ENCODE results near the gene DYRK4.

DYRK4 gene

DNA sequence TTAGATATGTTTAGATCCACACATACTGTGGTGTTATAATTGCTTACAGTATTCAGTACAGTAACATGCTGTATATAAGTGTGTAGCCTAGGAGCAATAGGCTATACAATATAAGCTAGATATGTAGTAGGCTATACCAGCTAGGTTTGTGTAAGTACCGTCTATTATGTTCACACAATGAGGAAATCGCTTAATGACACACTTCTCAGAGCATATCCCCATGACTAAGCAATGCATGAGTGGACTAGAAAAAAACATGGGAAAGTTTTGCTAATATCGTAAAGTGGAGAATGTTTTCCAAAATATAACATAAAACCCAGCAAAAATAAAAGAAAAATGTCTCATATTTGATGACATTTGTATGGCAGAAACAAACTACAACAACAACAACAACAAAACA is 59.5 kb downstream of the DYRK4 start:
- Histone ChIP-seq H3K79me2 (ENCODE audit: insufficient read depth, low read length) (no peaks in the 10 kb centered on the region), H3K4me3 (ENCODE audit: low read depth, low read length, poor library complexity, severe bottlenecking) (no peak overlapping the region), H3F3A (ENCODE audit: insufficient read depth, low read length) (no peaks in the 10 kb centered on the region), H3K27me3 (ENCODE audit: insufficient read depth, low read length) (0 out of 2 replicates have a peak, but pooled peaks cover 3% of the 10 kb centered on the region), H3K27ac (ENCODE audit: low read depth, low read length, poor library complexity, severe bottlenecking) (no peak overlapping the region), H3K9ac (ENCODE audit: low read length) (no peak overlapping the region), H3K9me3 (ENCODE audit: low read length) (no peaks in the 10 kb centered on the region), H4K20me1 (ENCODE audit: insufficient read depth, low read length) (no peaks in the 10 kb centered on the region), H3K4me2 (ENCODE audit: low read length) (no peak overlapping the region), H3K4me1 (ENCODE audit: insufficient read depth, low read length, severe bottlenecking) (no peaks in the 10 kb centered on the region), H3K36me3 (ENCODE audit: insufficient read depth, low read length) (no peaks in the 10 kb centered on the region), H3K9me2 (ENCODE audit: low read depth, low read length) (no peaks in the 10 kb centered on the region), H2AFZ (ENCODE audit: low read length) (no peak overlapping the region)
- no peak for TF ChIP-seq EZH2 (IDR thresholded peaks at IDR 0.05; ENCODE audit: borderline replicate concordance, low read length)
- TF ChIP-seq, protein P1, sequence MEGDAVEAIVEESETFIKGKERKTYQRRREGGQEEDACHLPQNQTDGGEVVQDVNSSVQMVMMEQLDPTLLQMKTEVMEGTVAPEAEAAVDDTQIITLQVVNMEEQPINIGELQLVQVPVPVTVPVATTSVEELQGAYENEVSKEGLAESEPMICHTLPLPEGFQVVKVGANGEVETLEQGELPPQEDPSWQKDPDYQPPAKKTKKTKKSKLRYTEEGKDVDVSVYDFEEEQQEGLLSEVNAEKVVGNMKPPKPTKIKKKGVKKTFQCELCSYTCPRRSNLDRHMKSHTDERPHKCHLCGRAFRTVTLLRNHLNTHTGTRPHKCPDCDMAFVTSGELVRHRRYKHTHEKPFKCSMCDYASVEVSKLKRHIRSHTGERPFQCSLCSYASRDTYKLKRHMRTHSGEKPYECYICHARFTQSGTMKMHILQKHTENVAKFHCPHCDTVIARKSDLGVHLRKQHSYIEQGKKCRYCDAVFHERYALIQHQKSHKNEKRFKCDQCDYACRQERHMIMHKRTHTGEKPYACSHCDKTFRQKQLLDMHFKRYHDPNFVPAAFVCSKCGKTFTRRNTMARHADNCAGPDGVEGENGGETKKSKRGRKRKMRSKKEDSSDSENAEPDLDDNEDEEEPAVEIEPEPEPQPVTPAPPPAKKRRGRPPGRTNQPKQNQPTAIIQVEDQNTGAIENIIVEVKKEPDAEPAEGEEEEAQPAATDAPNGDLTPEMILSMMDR (IDR thresholded peaks at IDR 0.05; ENCODE audit: low read length) = no peak

GRCh38 chr12:4626543-4626942 is 64.5 kb downstream of the DYRK4 start:
- Histone ChIP-seq H3K4me2 (ENCODE audit: low read length) (no peak overlapping the region), H2AFZ (ENCODE audit: low read length) (no peak overlapping the region), H3K9ac (ENCODE audit: low read length) (no peak overlapping the region), H3F3A (ENCODE audit: insufficient read depth, low read length) (no peaks in the 10 kb centered on the region), H3K9me2 (ENCODE audit: low read depth, low read length) (no peaks in the 10 kb centered on the region), H3K9me3 (ENCODE audit: low read length) (no peaks in the 10 kb centered on the region), H3K27ac (ENCODE audit: low read depth, low read length, poor library complexity, severe bottlenecking) (no peak overlapping the region), H4K20me1 (ENCODE audit: insufficient read depth, low read length) (no peaks in the 10 kb centered on the region), H3K4me1 (ENCODE audit: insufficient read depth, low read length, severe bottlenecking) (no peaks in the 10 kb centered on the region), H3K36me3 (ENCODE audit: insufficient read depth, low read length) (no peaks in the 10 kb centered on the region), H3K79me2 (ENCODE audit: insufficient read depth, low read length) (no peaks in the 10 kb centered on the region), H3K4me3 (ENCODE audit: low read depth, low read length, poor library complexity, severe bottlenecking) (no peak overlapping the region), H3K27me3 (ENCODE audit: insufficient read depth, low read length) (0 out of 2 replicates have a peak, but pooled peaks cover 3% of the 10 kb centered on the region)
- TF ChIP-seq EZH2 (IDR thresholded peaks at IDR 0.05; ENCODE audit: borderline replicate concordance, low read length) = no peak
- TF ChIP-seq, protein P1 (IDR thresholded peaks at IDR 0.05; ENCODE audit: low read length) = no peak

GRCh38 chr12:4628406-4628805 is 66.4 kb downstream of the DYRK4 start:
- Histone ChIP-seq H3K79me2 (ENCODE audit: insufficient read depth, low read length) (no peaks in the 10 kb centered on the region), H3K4me3 (ENCODE audit: low read depth, low read length, poor library complexity, severe bottlenecking) (no peak overlapping the region), H3K9me2 (ENCODE audit: low read depth, low read length) (no peaks in the 10 kb centered on the region), H3K4me2 (ENCODE audit: low read length) (no peak overlapping the region), H3K9ac (ENCODE audit: low read length) (no peak overlapping the region), H3K27me3 (ENCODE audit: insufficient read depth, low read length) (0 out of 2 replicates have a peak, but pooled peaks cover 2% of the 10 kb centered on the region), H3F3A (ENCODE audit: insufficient read depth, low read length) (no peaks in the 10 kb centered on the region), H2AFZ (ENCODE audit: low read length) (no peak overlapping the region), H3K36me3 (ENCODE audit: insufficient read depth, low read length) (no peaks in the 10 kb centered on the region), H3K9me3 (ENCODE audit: low read length) (no peaks in the 10 kb centered on the region), H3K27ac (ENCODE audit: low read depth, low read length, poor library complexity, severe bottlenecking) (no peak overlapping the region), H4K20me1 (ENCODE audit: insufficient read depth, low read length) (no peaks in the 10 kb centered on the region), H3K4me1 (ENCODE audit: insufficient read depth, low read length, severe bottlenecking) (no peaks in the 10 kb centered on the region)
- no peak for TF ChIP-seq EZH2 (IDR thresholded peaks at IDR 0.05; ENCODE audit: borderline replicate concordance, low read length)
- TF ChIP-seq, protein P1 (IDR thresholded peaks at IDR 0.05; ENCODE audit: low read length) = no peak
